Kidney glomerular epithelial cell (primary cell): ENCODE data around the gene GRM8.
A peak's percentile ranks its signal among the peaks of the same experiment; 100 is the strongest.
"Not testable (repeated sequence)": the region's sequence is repeated elsewhere in the genome, so short reads cannot be mapped to it uniquely, and the experiment has no call there.

Experiments used
- DNase-seq: peaks from one replicate; lab custom pipeline; 2025; lab: John Stamatoyannopoulos, UW

The GRM8 gene

GRCh38 chr7:126718419-126718818 is 534.3 kb downstream of the GRM8 start:
- no peak for DNase-seq

DNA sequence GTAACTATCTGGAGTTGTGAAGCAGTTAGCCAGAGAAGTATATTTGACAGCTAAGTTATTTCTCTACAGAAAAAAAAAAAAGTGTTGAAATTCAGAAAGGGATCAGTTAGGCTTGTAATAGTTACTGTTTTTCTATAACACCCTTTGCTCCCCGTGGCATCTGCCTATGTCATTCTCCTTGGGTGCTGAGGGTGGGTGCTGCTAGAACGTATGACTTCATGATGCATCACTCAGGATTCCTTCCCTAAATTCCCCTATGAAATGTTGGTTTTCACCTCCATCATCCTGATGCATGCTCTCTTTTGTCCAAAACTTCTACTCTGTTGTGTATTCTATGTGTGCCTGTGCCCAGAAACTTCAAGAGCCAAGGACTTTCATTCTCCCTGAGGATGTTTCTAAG is 536.4 kb downstream of the GRM8 start:
- DNase-seq = no peak

GRCh38 chr7:126715076-126715475 is 537.7 kb downstream of the GRM8 start:
- DNase-seq = no peak

- DNase-seq = peak; percentile 5
Measured at GRCh38 chr7:126702242-126703016, 550.3 kb downstream of the GRM8 start.

GRCh38 chr7:126700807-126701604 is 551.7 kb downstream of the GRM8 start:
- peak; percentile 95 for DNase-seq

DNA sequence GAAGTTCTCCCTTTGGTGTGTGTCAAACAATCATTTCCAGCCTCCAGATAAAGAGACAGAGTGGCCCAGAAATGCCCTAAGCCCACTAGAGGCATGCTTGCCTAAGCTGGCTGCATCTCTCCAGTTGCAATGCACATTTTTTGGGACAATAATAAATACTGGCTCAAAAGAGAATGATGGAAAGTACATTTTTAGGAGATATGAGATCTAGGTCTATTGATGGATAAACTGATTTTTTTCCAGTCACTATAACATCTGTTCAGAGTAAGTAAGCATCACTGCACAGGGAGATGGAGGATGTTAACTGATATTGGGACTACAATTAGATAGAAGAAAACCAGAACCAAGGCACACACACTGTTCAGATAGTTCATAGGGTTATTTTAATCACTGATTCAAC is 553.0 kb downstream of the GRM8 start:
- DNase-seq = no peak

DNA sequence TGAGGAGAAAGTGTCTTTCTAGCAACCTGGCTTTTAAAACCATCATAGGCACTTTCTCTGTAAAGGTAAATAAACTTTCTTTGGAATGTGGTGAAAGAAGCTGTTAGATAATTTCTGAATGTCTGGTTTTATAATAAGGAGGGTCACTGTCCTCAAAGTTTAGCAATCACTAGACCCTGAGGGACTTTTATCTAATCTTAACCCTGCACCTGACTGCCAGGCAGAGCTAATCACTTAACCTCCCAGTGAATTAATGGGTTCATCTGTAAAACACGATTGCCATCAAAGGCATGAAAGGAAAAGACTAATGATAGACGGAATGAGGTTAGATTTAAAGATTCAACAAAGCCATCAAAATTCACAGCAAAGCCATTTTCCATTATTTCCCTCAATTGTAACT is 553.8 kb downstream of the GRM8 start:
- no peak for DNase-seq

GRCh38 chr7:126698446-126698845 is 554.3 kb downstream of the GRM8 start:
- no peak for DNase-seq

DNA sequence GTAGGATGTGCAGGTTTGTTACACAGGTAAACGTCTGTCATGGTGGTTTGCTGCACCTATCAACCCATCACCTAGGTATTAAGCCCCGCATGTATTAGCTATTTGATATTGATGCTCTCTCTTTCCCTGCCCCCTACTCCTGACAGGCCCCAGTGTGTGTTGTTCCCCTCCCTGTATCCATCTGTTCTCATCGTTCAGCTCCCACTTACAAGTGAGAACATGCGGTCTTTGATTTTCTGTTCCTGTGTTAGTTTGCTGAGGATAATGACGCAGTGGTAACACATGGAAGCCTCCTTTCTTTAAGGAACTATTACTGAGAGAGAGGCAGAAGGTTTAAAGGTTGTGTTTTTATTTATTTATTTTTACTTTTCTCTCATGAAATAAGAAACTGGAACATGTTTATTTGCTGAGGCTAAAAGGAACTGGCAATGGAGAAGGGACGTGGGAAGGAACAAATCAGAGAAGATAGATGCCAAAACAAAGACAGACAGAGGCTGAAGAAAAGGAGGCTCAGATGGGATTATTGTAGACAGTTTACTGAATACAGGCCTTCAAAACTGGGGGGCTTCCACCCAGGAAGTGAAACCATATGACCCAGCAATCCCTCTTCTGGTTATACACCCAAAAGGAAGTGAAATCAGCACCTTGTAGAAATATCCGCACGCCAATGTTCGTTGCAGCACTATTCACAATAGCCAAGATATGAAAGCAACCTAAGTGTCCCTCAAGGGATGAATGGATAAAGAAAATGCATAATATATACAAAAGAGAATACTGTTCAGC is 556.3 kb downstream of the GRM8 start:
- no peak for DNase-seq

DNA sequence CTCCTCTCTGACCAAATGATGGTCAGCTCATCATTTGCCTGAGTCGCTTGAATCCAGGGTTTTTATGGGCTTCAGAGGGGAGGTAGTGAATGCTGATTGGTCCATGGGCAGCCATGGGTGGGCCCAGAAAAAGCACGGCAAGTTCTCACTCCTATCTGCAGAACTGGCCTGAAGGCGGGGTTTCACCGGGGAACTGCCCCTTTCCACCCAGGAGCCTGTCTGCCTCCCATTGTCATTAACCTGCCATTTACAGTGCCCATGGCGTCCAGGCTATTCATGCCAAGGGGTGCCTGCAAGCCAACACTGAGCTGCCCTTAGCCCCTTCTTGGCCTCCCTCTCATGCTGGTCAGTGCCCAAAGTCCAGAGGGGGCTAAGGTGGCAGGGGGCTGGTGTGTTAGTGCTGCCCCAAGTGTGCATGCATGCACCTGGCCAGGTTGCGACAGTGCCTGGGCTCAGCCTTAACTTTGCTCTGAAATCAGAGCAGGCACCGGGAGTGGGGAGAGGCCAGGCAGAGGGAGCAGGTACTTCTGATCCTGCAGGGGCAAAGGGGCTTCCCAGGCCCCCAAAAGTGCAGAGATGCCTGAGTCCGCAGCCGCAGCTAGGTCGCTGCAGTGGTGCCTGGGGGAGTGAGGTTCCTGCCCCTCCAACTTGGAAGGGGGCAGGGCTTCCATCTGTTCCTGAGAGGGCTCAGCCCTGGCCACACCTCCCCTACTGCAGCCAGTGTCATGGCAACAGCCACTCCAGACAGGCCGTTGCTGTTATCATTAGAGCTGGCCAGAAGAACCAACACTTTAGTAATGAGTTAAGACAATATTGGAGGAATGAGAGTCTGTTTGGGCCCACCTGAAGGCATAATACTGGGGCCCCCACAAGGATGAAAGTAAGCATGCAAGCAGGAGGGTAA is 561.6 kb downstream of the GRM8 start:
- no peak for DNase-seq

DNA sequence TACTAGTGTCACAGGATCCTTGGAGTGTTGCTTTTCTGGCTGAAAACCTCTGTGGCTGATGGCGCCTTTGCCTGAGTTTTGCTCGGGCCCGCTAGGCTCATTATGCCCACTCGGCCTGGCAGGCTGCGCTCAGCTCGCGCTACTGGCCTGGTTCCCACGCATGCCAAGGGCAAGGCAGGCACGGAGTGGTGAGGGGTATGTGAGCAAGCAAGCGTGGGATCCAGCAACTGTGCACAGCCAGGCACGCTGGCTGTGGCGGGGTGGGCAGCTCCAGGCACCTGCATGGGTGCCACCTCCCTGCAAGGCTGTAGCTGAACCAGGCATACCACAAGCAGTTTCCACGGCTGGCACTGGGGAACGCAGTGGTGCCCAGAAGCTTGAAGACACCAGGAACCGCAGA is 562.6 kb downstream of the GRM8 start:
- no peak for DNase-seq

- peak; percentile 56 for DNase-seq
Measured at GRCh38 chr7:126689037-126689436, 563.7 kb downstream of the GRM8 start.

DNA sequence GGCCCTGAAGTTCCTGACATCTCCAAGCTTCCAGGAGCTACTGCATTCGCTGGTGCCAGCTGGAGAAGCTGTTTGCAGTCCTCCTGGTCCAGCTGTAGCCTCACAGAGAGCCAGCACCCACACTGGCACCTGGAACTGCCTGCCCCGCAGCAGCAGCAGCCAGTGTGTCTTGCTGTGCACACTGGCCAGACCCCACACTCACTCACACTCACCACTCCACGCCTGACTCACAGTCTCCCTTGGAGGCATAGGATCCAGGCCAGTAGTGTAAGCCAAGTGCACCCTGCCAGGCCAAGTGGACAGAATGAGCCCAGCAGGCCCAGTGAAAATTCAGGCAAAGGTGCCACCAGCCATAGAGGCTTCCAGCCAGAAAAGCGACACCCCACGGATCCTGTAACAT is 566.3 kb downstream of the GRM8 start:
- DNase-seq = no peak

DNA sequence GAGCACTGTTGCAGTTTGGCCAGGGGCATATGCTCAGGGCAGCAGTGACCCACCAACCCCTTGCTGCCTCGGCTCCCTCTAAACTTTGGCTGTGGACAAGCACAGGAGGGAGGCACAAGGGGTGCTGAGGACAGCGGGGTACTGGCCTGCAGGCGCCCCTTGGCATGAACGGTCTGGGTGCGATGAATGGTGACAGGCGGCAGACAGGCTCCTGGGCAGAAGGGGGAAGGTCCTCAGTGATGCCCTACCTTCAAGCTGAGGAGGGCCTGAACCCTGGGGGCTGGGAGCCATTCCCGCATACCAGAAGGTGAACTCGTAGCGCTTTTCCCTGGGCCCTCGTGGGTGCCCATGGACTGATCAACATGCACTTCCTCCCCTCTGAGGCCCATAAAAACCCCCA is 567.1 kb downstream of the GRM8 start:
- DNase-seq = no peak

DNA sequence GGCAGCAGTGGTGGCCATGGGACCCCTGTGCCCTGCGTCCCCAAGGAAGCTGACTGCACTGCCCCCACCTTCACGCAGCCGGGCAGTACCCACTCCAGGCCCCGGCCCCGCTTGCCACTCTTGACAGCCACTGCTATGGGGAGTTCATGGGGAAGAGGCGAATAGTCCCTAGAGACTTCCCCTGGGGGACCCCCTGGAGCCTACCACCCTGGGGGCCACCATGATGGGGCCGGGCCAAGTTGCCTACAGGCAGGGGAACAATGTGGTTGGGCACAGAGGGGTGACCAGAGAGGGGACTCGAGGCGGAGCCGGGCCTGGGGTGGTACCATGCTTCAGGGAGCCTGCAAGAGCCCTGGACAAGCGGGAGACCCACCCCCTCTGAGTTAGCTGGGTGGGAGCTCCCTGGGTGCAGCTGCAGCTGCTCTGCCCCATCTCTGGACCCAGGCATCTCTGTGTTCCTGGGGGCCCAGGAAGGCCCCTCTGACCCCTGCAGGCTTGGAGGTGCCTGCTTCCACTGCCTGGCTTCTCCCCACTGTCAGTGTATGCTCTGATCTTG is 567.6 kb downstream of the GRM8 start:
- no peak for DNase-seq

DNA sequence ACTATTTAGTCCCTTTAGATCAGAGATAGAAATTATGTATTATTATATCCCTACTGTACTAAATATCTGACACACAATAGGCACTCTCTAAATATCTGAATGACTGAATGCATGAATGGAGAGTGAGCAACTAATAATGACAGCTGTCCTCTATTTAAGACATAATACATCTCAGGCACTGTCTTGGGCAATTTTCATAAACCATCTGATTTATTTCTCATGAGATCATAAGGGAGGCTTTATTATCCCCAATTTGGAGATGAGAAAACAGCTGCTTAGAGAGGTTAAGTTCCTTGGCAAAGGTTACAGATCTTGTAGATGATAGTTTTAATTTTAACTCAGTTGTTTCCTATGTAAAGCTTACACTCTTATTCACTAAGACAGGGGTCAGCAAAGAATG is 570.6 kb downstream of the GRM8 start:
- no peak for DNase-seq

GRCh38 chr7:126668762-126669161 is 584.0 kb downstream of the GRM8 start:
- DNase-seq = not testable (repeated sequence)

GRCh38 chr7:126668367-126668752 is 584.4 kb downstream of the GRM8 start:
- DNase-seq = no peak

- DNase-seq = no peak
Measured at GRCh38 chr7:126667742-126668366, 584.9 kb downstream of the GRM8 start.

DNA sequence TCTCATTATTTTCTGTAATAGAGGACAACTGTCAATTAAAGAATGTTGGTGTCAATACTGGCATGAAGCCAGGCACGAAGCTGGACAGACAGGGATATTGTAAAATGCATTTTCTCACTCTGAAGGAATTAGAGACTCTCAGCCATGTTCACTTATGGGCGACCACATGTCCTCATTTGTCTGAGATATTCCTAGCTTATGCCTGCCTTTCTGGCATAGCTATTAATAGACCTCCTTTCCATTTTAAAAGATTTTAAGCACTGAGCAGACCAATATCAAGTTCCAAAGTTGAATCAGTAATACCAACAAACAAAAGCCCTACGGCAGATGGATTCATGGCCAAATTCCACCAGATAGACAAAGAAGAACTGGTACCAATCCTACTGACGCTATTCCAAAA is 589.9 kb downstream of the GRM8 start:
- DNase-seq = no peak

GRCh38 chr7:126659124-126659523 is 593.6 kb downstream of the GRM8 start:
- no peak for DNase-seq
